H1 (cell line): ENCODE measurements around the gene ANK3. TPM values are rescaled to one million over a fixed set of nuclear protein-coding genes. Genes with fewer than 3 reads are reported as not detected.

Source experiments
- CTCF ChIA-PET: fragments of 300-600 bp; sonication (Branson Sonifier 250); formaldehyde crosslinking; loops from one replicate; lab custom pipeline; 2021; ENCODE audit not compliant: partially characterized antibody; lab: Charles Lee
- POLR2A ChIA-PET: fragments of 300-600 bp; sonication (Branson Sonifier 250); formaldehyde crosslinking; loops from one replicate; lab custom pipeline; 2021; ENCODE audit warnings: inconsistent platforms; ENCODE audit not compliant: partially characterized antibody; lab: Charles Lee
- DNase-seq, 2 experiments: peaks; one replicate each; pipeline versions ENCODE4 v3.0.0 to v3.0.0-alpha.2; 2010 to 2022; ENCODE audit warnings: low spot score in 2 of 2, low read depth in 1 of 2, mixed read lengths in 1 of 2
- FAIRE-seq: peaks from 2 replicates; lab custom pipeline; 2011; peaks lifted over from hg19 to GRCh38; lab: Jason Lieb, UNC
- H2AFZ ChIP-seq: 2 replicates; pipeline ENCODE4 v1.8.1; 2012; ENCODE audit warnings: low read length, inconsistent platforms
- H2AK5ac ChIP-seq: 2 replicates; pipeline ENCODE4 v1.6.1; 2013; ENCODE audit warnings: low read depth, low read length
- H2BK120ac ChIP-seq: replicated peaks from 2 replicates; pipeline ENCODE3; 2013; ENCODE audit warnings: low read depth, low read length, inconsistent platforms
- H2BK12ac ChIP-seq: 2 replicates; pipeline ENCODE4 v1.6.1; 2013; ENCODE audit warnings: low read depth, low read length
- H2BK15ac ChIP-seq: 2 replicates; pipeline ENCODE4 v1.6.1; 2013; ENCODE audit warnings: low read length
- H2BK20ac ChIP-seq: 2 replicates; pipeline ENCODE4 v1.6.1; 2013; ENCODE audit warnings: low read length
- H2BK5ac ChIP-seq: 2 replicates; pipeline ENCODE4 v1.6.1; 2013; ENCODE audit warnings: low read depth, low read length
- H3K14ac ChIP-seq: 2 replicates; pipeline ENCODE4 v1.6.1; 2013; ENCODE audit warnings: inconsistent platforms; ENCODE audit not compliant: insufficient read length
- H3K18ac ChIP-seq: 2 replicates; pipeline ENCODE4 v1.6.1; 2013; ENCODE audit warnings: low read length; ENCODE audit errors: extremely low read depth
- H3K23ac ChIP-seq: 2 replicates; pipeline ENCODE4 v1.6.1; 2013; ENCODE audit warnings: inconsistent platforms; ENCODE audit not compliant: insufficient read length
- H3K23me2 ChIP-seq: 2 replicates; pipeline ENCODE4 v1.6.1; 2013; ENCODE audit warnings: low read depth, low read length
- H3K27ac ChIP-seq: 2 replicates; pipeline ENCODE4 v1.6.1; 2011; ENCODE audit warnings: low read depth, low read length, inconsistent platforms
- H3K27me3 ChIP-seq, 4 experiments: replicated peaks in 1 of 4; 1 replicate in 1 of 4; 2 replicates in 3 of 4; pipeline versions ENCODE4 v1.6.1 to v1.8.1; 2011 to 2013; ENCODE audit warnings: low read length in 3 of 4, mild to moderate bottlenecking in 3 of 4, inconsistent platforms in 2 of 4, mixed read lengths in 2 of 4, moderate library complexity in 1 of 4; ENCODE audit not compliant: control insufficient read depth in 3 of 4, insufficient read depth in 3 of 4; ENCODE audit errors: extremely low read depth in 1 of 4
- H3K36me3 ChIP-seq, 4 experiments: 2 replicates each; pipeline versions ENCODE4 v1.6.1 to v1.8.1; 2011 to 2013; ENCODE audit warnings: mild to moderate bottlenecking in 4 of 4, low read length in 3 of 4, moderate library complexity in 2 of 4, control low read depth in 1 of 4, inconsistent platforms in 1 of 4; ENCODE audit not compliant: insufficient read depth in 4 of 4, control insufficient read depth in 2 of 4
- H3K4ac ChIP-seq: replicated peaks from 2 replicates; pipeline ENCODE3; 2013; ENCODE audit warnings: low read length, low read depth, mixed read lengths, inconsistent platforms; ENCODE audit not compliant: insufficient read length
- H3K4me1 ChIP-seq, 4 experiments: replicated peaks in 1 of 4; 1 replicate in 1 of 4; 2 replicates in 3 of 4; pipeline versions ENCODE4 v1.6.1 to v1.8.1; 2011 to 2013; ENCODE audit warnings: low read length in 3 of 4, inconsistent platforms in 2 of 4, mixed read lengths in 1 of 4; ENCODE audit not compliant: insufficient read depth in 4 of 4, control insufficient read depth in 3 of 4
- H3K4me2 ChIP-seq, 2 experiments: 2 replicates each; pipeline versions ENCODE4 v1.6.1 to v1.8.1; 2011 to 2013; ENCODE audit warnings: low read depth in 2 of 2, low read length in 2 of 2, control low read depth in 1 of 2, inconsistent platforms in 1 of 2, mild to moderate bottlenecking in 1 of 2; ENCODE audit not compliant: insufficient read depth in 1 of 2
- H3K4me3 ChIP-seq, 4 experiments: fragments of 200-600, 300-600 bp in 1 of 4; sonication (generic), shearing (Covaris generic), sonication (Bioruptor Twin) in 1 of 4; 2 replicates each; pipeline versions ENCODE4 v1.5.1 to v1.8.1; 2011 to 2016; ENCODE audit warnings: low read length in 4 of 4, low read depth in 3 of 4, control low read depth in 2 of 4, inconsistent platforms in 2 of 4, mild to moderate bottlenecking in 2 of 4, mixed read lengths in 1 of 4, moderate library complexity in 1 of 4; ENCODE audit not compliant: insufficient read depth in 2 of 4; ENCODE audit errors: extremely low read depth in 1 of 4
- H3K56ac ChIP-seq: replicated peaks from 2 replicates; pipeline ENCODE3; 2013; ENCODE audit warnings: low read depth, mild to moderate bottlenecking, mixed read lengths, low read length, inconsistent platforms; ENCODE audit not compliant: insufficient read length
- H3K79me1 ChIP-seq: 2 replicates; pipeline ENCODE4 v1.6.1; 2013; ENCODE audit warnings: low read depth, low read length, control low read depth
- H3K79me2 ChIP-seq, 2 experiments: 2 replicates each; pipeline versions ENCODE4 v1.6.1 to v1.8.1; 2012 to 2013; ENCODE audit warnings: low read length in 2 of 2, mild to moderate bottlenecking in 2 of 2, inconsistent platforms in 1 of 2; ENCODE audit not compliant: insufficient read depth in 2 of 2, control insufficient read depth in 1 of 2
- H3K9ac ChIP-seq, 4 experiments: replicated peaks in 1 of 4; 1 replicate in 1 of 4; 2 replicates in 3 of 4; pipeline versions ENCODE4 v1.6.1 to v1.8.1; 2011 to 2013; ENCODE audit warnings: low read depth in 3 of 4, low read length in 3 of 4, control low read depth in 2 of 4, mild to moderate bottlenecking in 2 of 4, moderate library complexity in 2 of 4, inconsistent platforms in 1 of 4; ENCODE audit errors: extremely low read depth in 1 of 4
- H3K9me3 ChIP-seq, 2 experiments: 2 replicates each; pipeline versions ENCODE4 v1.6.1 to v1.8.1; 2012 to 2013; ENCODE audit warnings: mild to moderate bottlenecking in 2 of 2, moderate library complexity in 2 of 2, control low read depth in 1 of 2, inconsistent platforms in 1 of 2, low read depth in 1 of 2, low read length in 1 of 2, mixed read lengths in 1 of 2; ENCODE audit not compliant: insufficient read depth in 2 of 2
- H4K20me1 ChIP-seq, 2 experiments: replicated peaks in 1 of 2; 2 replicates each; pipeline versions ENCODE3 to v1.8.1; 2011 to 2013; ENCODE audit warnings: inconsistent platforms in 2 of 2, low read length in 2 of 2, mild to moderate bottlenecking in 1 of 2; ENCODE audit not compliant: insufficient read depth in 2 of 2, control insufficient read depth in 1 of 2
- H4K5ac ChIP-seq: 2 replicates; pipeline ENCODE4 v1.6.1; 2013; ENCODE audit warnings: low read length, low read depth, mixed read lengths, inconsistent platforms; ENCODE audit not compliant: insufficient read length
- H4K8ac ChIP-seq: 2 replicates; pipeline ENCODE4 v1.8.0; 2013; ENCODE audit warnings: mild to moderate bottlenecking, moderate library complexity, low read length, inconsistent platforms; ENCODE audit not compliant: insufficient read depth; ENCODE audit errors: extremely low read depth
- H4K91ac ChIP-seq: replicated peaks from 2 replicates; pipeline ENCODE3; 2013; ENCODE audit warnings: low read length, mixed read lengths, inconsistent platforms; ENCODE audit not compliant: insufficient read length
- CBX8 ChIP-seq: fragments of 300-800, 300-1000 bp; sonication (generic); IDR thresholded peaks from 2 replicates; pipeline ENCODE4 v1.7.1; 2016; ENCODE audit warnings: low read depth, low read length, borderline replicate concordance
- CHD2 ChIP-seq: IDR thresholded peaks from 2 replicates; pipeline ENCODE4 v1.6.1; 2012; ENCODE audit warnings: low read length, improper control_type of control experiment
- EZH2 ChIP-seq: fragments of 200-600 bp; sonication (generic); IDR thresholded peaks from 2 replicates; pipeline ENCODE4 v1.7.1; 2012; ENCODE audit warnings: low read depth, mild to moderate bottlenecking, moderate library complexity, low read length, inconsistent platforms; ENCODE audit not compliant: severe bottlenecking
- KDM1A ChIP-seq: fragments of 200-600, 300-600 bp; sonication (generic); IDR thresholded peaks from 2 replicates; pipeline ENCODE4 v1.7.1; 2016; ENCODE audit warnings: mild to moderate bottlenecking, low read length, borderline replicate concordance
- PHF8 ChIP-seq: fragments of 200-600 bp; sonication (generic); conservative IDR thresholded peaks from 2 replicates; pipeline ENCODE4 v1.7.1; 2012; ENCODE audit warnings: low read depth, mild to moderate bottlenecking, inconsistent platforms, low read length, moderate library complexity
- POLR2AphosphoS5 ChIP-seq: IDR thresholded peaks from 2 replicates; pipeline ENCODE4 v1.6.1; 2011; ENCODE audit warnings: low read depth, low read length
- RBBP5 ChIP-seq: IDR thresholded peaks from 2 replicates; pipeline ENCODE4 v1.7.1; 2012; ENCODE audit warnings: low read depth, mild to moderate bottlenecking, inconsistent platforms, low read length, moderate library complexity, borderline replicate concordance
- RNF2 ChIP-seq: fragments of 200-900, 300-1000 bp; sonication (generic); IDR thresholded peaks from 2 replicates; pipeline ENCODE4 v1.7.1; 2016; ENCODE audit warnings: borderline replicate concordance, low read depth, mild to moderate bottlenecking, antibody characterized with exemption, low read length; ENCODE audit not compliant: poor library complexity, severe bottlenecking; ENCODE audit errors: missing control alignments
- SAP30 ChIP-seq: fragments of 300-600 bp; sonication (generic); IDR thresholded peaks from 2 replicates; pipeline ENCODE4 v1.7.1; 2012; ENCODE audit warnings: low read length, moderate library complexity, mild to moderate bottlenecking, inconsistent platforms; ENCODE audit not compliant: insufficient read depth, insufficient replicate concordance
- SRF ChIP-seq: IDR thresholded peaks from 2 replicates; pipeline ENCODE4 v1.6.1; 2011; ENCODE audit warnings: mild to moderate bottlenecking, low read depth, low read length, moderate library complexity
- SUZ12 ChIP-seq: fragments of 200-600 bp; sonication (generic); IDR thresholded peaks from 2 replicates; pipeline ENCODE4 v1.6.1; 2012; ENCODE audit warnings: mild to moderate bottlenecking, inconsistent platforms, low read length, moderate library complexity, mixed read lengths
- YY1 ChIP-seq: IDR thresholded peaks from 2 replicates; pipeline ENCODE4 v1.6.1; 2011; ENCODE audit warnings: low read depth, mild to moderate bottlenecking, low read length
- WGBS, 2 experiments: shearing (Covaris generic) in 1 of 2; methylation state at CpG; one replicate each; pipeline versions ENCODE4 v1.1.6 to v1.1.7; 2013 to 2015; ENCODE audit warnings: low lambda C conversion rate in 2 of 2, mixed read lengths in 2 of 2, inconsistent platforms in 1 of 2, low coverage in 1 of 2, missing lambda C conversion rate in 1 of 2; ENCODE audit not compliant: insufficient replicate concordance in 2 of 2, insufficient coverage in 1 of 2, insufficient read length in 1 of 2; ENCODE audit errors: extremely low coverage in 1 of 2, missing lambda C conversion rate in 1 of 2; 5-methylcytosine and 5-hydroxymethylcytosine counted together
- polyA plus RNA-seq, 7 experiments: library from polyadenylated mRNA; depleted of rRNA in 3 of 7; stranded (reverse) in 5 of 7; unstranded in 2 of 7; fragments of >200 nt in 5 of 7; fragments of 200-250 nt in 2 of 7; gene quantifications; 1 replicate in 5 of 7; 2 replicates in 1 of 7; 4 replicates in 1 of 7; pipeline versions ENCODE4 v1.2.1 to v1.2.3, GENCODE V29; 2011 to 2013; ENCODE audit warnings: missing spikeins in 2 of 7, mixed read lengths in 2 of 7
- total RNA-seq: library from RNA; stranded (reverse); fragmentation: NEBNext Ultra II Directional; extraction: Animal tissue kit (Norgen Biotek cat#: 25700); gene quantifications from 2 replicates; pipeline ENCODE4 v1.2.1, GENCODE V29; 2021

The ANK3 gene
- total and polyA plus RNA-seq, 2 of the 8 experiments (the other 6 are each of a cell fraction or from before 2014, with no cell fraction given), result 18.1 to 67.9 TPM

DNA sequence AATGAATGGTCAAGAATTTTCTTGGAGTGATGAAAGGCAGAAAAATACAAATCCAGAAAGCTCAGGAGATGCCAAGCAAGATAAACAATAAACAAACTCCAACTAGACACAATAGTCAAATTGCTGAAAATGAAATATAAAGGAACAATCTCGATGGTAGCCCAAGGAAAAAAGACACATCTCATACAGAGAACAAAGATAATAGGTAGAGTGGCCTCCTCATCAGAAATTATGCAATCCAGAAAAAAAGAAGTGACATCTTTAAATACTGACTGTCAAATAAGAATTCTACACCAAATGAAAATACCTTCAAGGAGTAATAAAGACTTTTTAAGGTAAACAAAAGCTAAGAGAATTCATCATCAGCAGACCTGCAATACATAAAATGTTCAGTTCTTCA lies 150.4 kb downstream of the ANK3 start:
- DNase-seq (no peak), FAIRE-seq (no peak)
- no peaks in the 10 kb centered on the region for H3K36me3 ChIP-seq
- no peak overlapping the region for H3K4me3 ChIP-seq
- peaks cover 0 to 3% (median 0%) of the 10 kb centered on the region in 4 experiments; a peak in 3 of 7 replicates for H3K4me1 ChIP-seq
- TF ChIP-seq KDM1A (no peak), RBBP5 (no peak), SRF (no peak), CBX8 (no peak), SUZ12 (no peak), RNF2 (no peak), EZH2 (no peak), POLR2AphosphoS5 (no peak), YY1 (no peak), CHD2 (no peak), SAP30 (no peak), PHF8 (no peak)
- no peak overlapping the region for H4K5ac ChIP-seq
- no peak overlapping the region for H3K4ac ChIP-seq
- H3K9me3 ChIP-seq, result no peaks in the 10 kb centered on the region
- no peak overlapping the region for H2BK12ac ChIP-seq
- no peak overlapping the region for H3K23ac ChIP-seq
- no peaks in the 10 kb centered on the region for H4K20me1 ChIP-seq
- no peak overlapping the region for H2BK5ac ChIP-seq
- WGBS, 2 experiments, result 78% methylated on average over 1 of the region's 1 CpG; no CpG with 5 or more reads in 1 of the 2 experiments
- ChIA-PET CTCF (interaction anchor here (0.6 to 3.8 kb wide), 22 partner anchors 10 to 410 kb away, joined by 3 to 49 read pairs (median 4); no protein-coding TSS in a partner anchor), POLR2A (interaction anchor here (1.9 kb wide), 1 partner anchor 99 kb away, joined by 4 read pairs; no protein-coding TSS in a partner anchor)
- no peak overlapping the region for H3K9ac ChIP-seq
- no peaks in the 10 kb centered on the region for H3K27me3 ChIP-seq
- no peak overlapping the region for H3K27ac ChIP-seq
- no peak overlapping the region for H3K56ac ChIP-seq
- H4K8ac ChIP-seq, result no peak overlapping the region
- no peak overlapping the region for H2BK20ac ChIP-seq
- no peak overlapping the region for H3K14ac ChIP-seq
- H2AK5ac ChIP-seq, result no peak overlapping the region
- no peak overlapping the region for H3K4me2 ChIP-seq
- no peak overlapping the region for H4K91ac ChIP-seq
- H3K23me2 ChIP-seq, result no peaks in the 10 kb centered on the region
- no peaks in the 10 kb centered on the region for H3K79me1 ChIP-seq
- H2BK15ac ChIP-seq, result no peak overlapping the region
- no peak overlapping the region for H3K18ac ChIP-seq
- no peak overlapping the region for H2AFZ ChIP-seq
- H2BK120ac ChIP-seq, result no peak overlapping the region
- H3K79me2 ChIP-seq, result no peaks in the 10 kb centered on the region
